ENCODE results near the gene WFIKKN1. TPM values are rescaled to one million over a fixed set of nuclear protein-coding genes. Genes with fewer than 3 reads are reported as not detected.
"Not testable (repeated sequence)": the region's sequence is repeated elsewhere in the genome, so short reads cannot be mapped to it uniquely, and the experiment has no call there.

Gene WFIKKN1
- polyA plus RNA-seq, 10 donors: 0.18 to 0.79 (median 0.40) TPM

GRCh38 chr16:592518-593306 is 38.1 kb upstream of the WFIKKN1 start:
- DNase-seq: no peak

DNA sequence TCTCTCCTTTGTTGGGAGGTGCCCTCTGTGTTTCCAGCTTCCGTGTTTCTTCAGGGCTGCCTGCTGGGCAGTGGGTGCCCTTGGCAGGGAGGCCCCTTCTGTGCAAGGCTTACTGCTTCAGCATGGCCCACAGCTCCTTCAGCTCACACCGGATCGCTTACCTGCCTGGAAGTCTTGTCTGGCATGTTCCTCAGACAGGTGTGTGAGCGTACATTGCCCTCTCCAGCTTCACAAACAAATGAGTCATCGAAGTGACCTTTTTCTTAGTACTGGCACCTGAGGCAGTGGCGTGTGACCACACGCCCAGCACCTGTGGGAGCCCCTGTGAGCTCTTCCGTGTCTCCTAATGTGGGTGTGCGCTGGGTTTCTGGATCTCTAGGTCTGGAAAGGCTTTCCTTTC is 37.4 kb upstream of the WFIKKN1 start:
- DNase-seq: no peak

GRCh38 chr16:593807-594206 is 37.0 kb upstream of the WFIKKN1 start:
- no peak for DNase-seq

GRCh38 chr16:595094-595528 is 35.7 kb upstream of the WFIKKN1 start:
- DNase-seq: no peak

GRCh38 chr16:595942-596735 is 34.6 kb upstream of the WFIKKN1 start:
- DNase-seq: no peak

- no peak for DNase-seq
Observed at GRCh38 chr16:596736-597060, 34.1 kb upstream of the WFIKKN1 start.

- DNase-seq: not testable (repeated sequence)
Observed at GRCh38 chr16:597655-598054, 33.1 kb upstream of the WFIKKN1 start.

- no peak for DNase-seq
Observed at GRCh38 chr16:598823-599739, 31.7 kb upstream of the WFIKKN1 start.

GRCh38 chr16:600781-601180 is 30.0 kb upstream of the WFIKKN1 start:
- no peak for DNase-seq

DNA sequence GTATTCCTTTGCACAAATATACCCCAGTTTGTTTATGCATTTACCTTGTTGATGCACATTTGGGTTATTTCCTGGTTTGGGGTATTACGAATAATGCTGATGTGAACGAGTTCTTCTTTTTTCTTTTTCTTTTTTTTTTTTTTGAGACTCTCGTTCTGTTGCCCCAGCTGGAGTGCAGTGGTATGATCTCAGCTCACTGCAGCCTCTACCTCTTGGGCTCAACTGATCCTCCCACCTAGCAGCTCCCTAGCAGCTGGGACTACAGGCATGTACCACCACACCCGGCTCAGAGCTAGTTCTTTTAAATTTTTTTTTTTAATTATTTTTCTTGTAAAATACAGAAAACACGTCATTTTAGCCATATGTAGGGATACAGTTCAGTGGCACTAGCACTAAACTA is 26.9 kb upstream of the WFIKKN1 start:
- no peak for DNase-seq

- no peak for DNase-seq
Observed at GRCh38 chr16:606656-607307, 24.0 kb upstream of the WFIKKN1 start.

GRCh38 chr16:608019-608418 is 22.8 kb upstream of the WFIKKN1 start:
- DNase-seq: no peak

GRCh38 chr16:609316-609715 is 21.5 kb upstream of the WFIKKN1 start:
- no peak for DNase-seq

GRCh38 chr16:609984-610383 is 20.8 kb upstream of the WFIKKN1 start:
- no peak for DNase-seq

GRCh38 chr16:610513-611381 is 20.0 kb upstream of the WFIKKN1 start:
- no peak for DNase-seq

- DNase-seq: no peak
Observed at GRCh38 chr16:615122-615521, 15.7 kb upstream of the WFIKKN1 start.

- DNase-seq: no peak
Observed at GRCh38 chr16:616733-617586, 13.8 kb upstream of the WFIKKN1 start.

DNA sequence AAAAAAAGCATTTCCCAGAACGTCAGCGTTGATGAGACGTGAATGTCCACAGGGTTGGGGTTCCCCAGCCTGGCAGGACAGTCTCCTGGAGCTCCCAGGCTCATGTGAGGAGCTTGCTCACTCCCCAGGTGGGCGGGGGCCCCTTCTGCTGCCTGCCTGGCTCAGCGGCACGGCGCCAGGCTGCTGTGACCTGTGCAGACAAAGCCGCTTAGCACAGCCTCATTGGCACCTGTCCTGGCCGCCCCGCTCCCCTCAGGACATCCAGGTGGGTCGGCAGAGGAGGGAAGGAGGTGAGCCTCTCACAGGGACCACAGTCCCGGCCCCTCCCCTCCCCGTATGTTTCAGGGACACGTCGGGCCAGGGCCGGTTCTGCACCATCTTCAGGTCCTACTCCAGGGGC is 12.9 kb upstream of the WFIKKN1 start:
- no peak for DNase-seq

DNA sequence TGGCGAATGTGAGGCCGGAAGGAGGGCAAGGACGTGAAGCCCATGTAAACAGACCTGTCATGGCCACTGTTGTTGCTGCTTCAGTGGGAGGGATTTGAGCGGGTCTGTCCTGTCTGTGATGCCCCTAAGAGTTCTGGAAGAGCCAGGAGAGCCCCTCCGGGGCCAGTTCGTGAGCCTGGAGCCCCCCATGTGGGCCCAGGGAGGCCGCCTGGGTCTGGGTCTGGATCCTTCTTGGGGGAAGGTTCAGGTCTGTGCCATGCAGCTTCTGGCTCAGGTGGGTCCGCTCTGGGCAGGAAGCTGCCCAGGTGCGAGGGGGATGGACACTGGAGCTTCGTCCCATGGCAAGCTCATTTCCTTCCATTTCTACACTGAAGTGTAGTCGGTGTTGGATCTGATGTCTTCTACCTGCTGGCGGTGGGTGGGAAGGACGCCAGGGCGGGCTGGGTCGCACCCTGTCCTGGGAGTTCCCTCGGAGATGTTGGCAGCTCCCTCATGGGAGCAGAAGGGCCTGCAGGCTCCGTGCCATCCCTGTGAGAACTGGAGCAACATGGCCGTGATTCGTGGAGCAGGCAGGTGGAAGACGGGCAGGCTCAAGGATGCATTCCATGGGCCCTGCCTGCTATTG is 11.2 kb upstream of the WFIKKN1 start:
- DNase-seq: no peak

All from muscle of back (tissue), 11 donors.